GM21717 (cell line): ENCODE measurements around the gene PTGES2.

Source experiments
- ATAC-seq: cut with Tn5 transposase; IDR thresholded peaks from one replicate; pipeline ENCODE4 v1.9.1; 2021; ENCODE audit warnings: mild to moderate bottlenecking, moderate library complexity; ENCODE audit not compliant: unreplicated experiment

Gene PTGES2

GRCh38 chr9:128127568-128127989 is at the start of gene PTGES2:
Gene PTGES2 (minus strand): TSS chr9:128127729. CDS start chr9:128127717, 12 bp downstream.
- peak; percentile 43 for ATAC-seq

DNA sequence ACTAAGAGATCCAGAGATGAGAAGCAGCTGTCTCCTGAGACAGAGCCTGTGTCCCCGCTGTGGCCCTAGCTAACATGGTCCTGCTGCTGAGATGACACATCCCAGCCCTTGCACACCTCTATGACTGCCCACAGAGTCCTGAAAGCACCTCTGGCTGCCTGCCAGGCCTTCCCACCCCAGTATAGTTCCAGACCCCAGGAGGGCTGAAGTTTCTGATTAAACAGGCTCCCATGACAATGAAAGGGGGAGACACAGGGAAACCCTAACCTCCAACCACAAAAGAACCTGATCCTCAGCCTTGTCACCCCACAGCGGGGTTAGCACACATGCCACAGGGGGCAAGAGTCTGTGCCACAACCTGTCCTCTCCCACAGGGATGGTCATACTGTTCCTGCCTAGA is 48.2 kb upstream of the PTGES2 start:
- ATAC-seq = no peak

GRCh38 chr9:128175102-128175563 is 47.6 kb upstream of the PTGES2 start:
- ATAC-seq = no peak

GRCh38 chr9:128174062-128174461 is 46.5 kb upstream of the PTGES2 start:
- no peak for ATAC-seq

- no peak for ATAC-seq
Observed at GRCh38 chr9:128169925-128170324, 42.4 kb upstream of the PTGES2 start.

GRCh38 chr9:128169492-128169891 is 42.0 kb upstream of the PTGES2 start:
- no peak for ATAC-seq

- ATAC-seq = no peak
Observed at GRCh38 chr9:128168731-128169308, 41.3 kb upstream of the PTGES2 start.

DNA sequence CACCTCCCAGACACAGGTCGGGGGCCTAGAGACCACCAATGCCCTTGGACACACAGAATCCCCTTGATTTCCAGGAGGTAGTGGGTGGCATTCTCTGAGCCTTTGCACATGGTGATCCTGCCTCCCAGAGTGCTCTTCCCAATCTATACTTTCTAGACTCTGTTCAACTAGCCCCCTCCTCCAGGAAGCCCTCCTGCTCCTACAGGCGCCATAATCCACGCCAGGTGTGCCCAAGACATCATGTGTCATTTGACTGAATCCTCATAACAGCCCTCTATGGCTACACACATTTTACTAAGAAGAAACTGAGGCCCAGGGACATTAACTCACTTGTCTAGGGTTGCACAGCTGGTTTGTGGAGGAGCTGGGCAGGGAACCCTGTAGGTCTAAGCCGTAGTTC is 39.7 kb upstream of the PTGES2 start:
- ATAC-seq = no peak

GRCh38 chr9:128166169-128166568 is 38.6 kb upstream of the PTGES2 start:
- no peak for ATAC-seq

GRCh38 chr9:128164307-128164885 is 36.9 kb upstream of the PTGES2 start:
- ATAC-seq = no peak

GRCh38 chr9:128163523-128164306 is 36.2 kb upstream of the PTGES2 start:
- ATAC-seq = no peak

GRCh38 chr9:128163027-128163515 is 35.5 kb upstream of the PTGES2 start:
- ATAC-seq = no peak

DNA sequence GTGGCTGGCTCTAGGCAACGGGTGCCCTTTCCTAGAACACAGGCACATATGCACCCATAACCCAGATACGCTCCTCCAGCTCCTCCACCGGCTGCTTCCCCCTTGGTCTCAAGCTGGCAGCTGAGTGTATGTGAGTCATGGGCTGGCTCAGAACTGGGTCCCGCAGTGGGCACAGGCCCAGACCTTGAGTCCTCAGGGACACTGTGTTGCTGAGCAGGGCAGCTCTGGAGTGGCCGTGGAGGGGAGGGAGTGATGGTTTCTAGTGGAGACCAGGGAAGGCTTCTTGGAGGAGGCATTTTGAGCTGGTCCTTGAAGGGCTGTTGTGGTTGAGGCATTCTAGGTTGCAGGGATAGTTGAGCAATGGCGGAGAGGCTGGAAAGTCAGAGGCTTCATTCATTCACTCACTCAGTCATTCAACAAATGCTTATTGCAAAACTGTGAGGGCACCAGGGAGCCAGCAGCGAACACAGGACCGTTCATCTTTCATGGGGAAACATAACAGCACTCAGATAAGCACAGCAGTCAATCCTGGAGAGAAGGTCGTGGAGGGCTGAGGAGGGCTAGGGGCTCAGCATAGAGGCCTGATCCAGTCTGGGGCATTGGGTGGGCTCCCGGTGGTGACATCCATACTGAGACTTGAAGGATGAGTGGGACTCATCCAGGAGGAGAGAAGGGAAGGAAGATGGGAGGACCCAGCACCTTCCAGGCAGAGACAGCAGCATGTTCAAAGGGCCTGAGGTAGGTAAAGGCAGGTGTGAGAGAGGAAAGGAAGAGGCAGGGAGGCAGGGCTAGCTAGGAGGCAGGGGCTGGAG is 34.9 kb upstream of the PTGES2 start:
- no peak for ATAC-seq

GRCh38 chr9:128161215-128161902 is 33.8 kb upstream of the PTGES2 start:
- ATAC-seq = no peak

- ATAC-seq = no peak
Observed at GRCh38 chr9:128160603-128160987, 33.1 kb upstream of the PTGES2 start.

DNA sequence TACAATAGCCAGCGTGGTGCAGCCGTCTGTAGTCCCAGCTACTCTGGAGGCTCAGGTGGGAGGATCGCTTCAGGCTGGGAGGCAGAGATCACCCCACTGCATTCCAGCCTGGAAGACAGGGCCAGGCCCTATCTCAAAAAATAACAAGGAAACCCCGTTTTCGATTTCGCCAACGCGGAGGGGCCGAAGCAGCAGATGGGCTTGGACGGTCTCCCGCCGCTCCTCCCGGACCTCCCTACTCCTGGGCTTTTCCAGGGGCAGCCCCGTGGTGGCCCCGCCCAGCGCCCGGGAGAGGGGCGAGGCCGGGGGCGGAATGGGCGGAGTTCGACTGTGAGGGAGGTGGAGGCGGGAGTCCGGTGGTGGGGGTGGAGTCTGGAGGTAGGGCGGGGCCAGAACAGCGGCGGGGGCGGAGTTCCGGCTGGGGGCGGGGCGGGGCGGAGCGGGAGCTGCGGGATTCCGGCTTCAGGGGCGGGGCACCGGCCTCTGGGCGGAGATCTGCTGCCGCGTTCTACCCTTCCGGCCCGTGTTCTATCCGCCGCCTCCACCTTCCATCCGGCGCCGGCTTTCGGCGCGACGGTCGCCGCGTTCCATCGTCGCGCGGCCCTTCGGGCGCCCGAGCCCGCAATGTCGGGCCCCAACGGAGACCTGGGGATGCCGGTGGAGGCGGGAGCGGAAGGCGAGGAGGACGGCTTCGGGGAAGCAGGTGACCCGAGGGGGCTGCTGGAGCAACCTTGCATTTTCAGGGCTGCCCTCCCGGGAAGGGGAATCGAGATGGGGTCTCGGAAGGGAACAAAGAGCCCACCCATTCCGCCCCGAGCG is 32.5 kb upstream of the PTGES2 start, which contains the start of gene BBLN:
BBLN (plus strand) TSS at position 482 of the 819 bp plus-strand sequence; CDS start at position 625, 143 bp downstream.
- ATAC-seq = peak; percentile 73

- ATAC-seq = no peak
Observed at GRCh38 chr9:128159522-128159783, 31.9 kb upstream of the PTGES2 start.

- ATAC-seq = no peak
Observed at GRCh38 chr9:128155736-128156500, 28.4 kb upstream of the PTGES2 start.
